ENCODE results near the gene OASL.

Gene OASL

GRCh38 chr12:121010860-121011259 lies 28.2 kb downstream of the OASL start:
- DNase-seq, result no peak

- DNase-seq, result peak; percentile 44
Measured at GRCh38 chr12:121009741-121010140, 29.3 kb downstream of the OASL start.

GRCh38 chr12:121008347-121009098 lies 30.5 kb downstream of the OASL start:
- DNase-seq, result no peak

GRCh38 chr12:121005346-121005815 lies 33.7 kb downstream of the OASL start:
- DNase-seq, result peak; percentile 78

GRCh38 chr12:121004253-121004815 lies 34.7 kb downstream of the OASL start:
- no peak for DNase-seq

GRCh38 chr12:121003650-121004049 lies 35.4 kb downstream of the OASL start:
- peak; percentile 10 for DNase-seq

GRCh38 chr12:121001841-121002483 lies 37.1 kb downstream of the OASL start:
- no peak for DNase-seq

GRCh38 chr12:121001060-121001459 lies 38.0 kb downstream of the OASL start:
- no peak for DNase-seq

GRCh38 chr12:121000530-121000929 lies 38.5 kb downstream of the OASL start:
- no peak for DNase-seq

- no peak for DNase-seq
Measured at GRCh38 chr12:120999191-121000120, 39.6 kb downstream of the OASL start.

GRCh38 chr12:120998435-120998834 lies 40.6 kb downstream of the OASL start:
- DNase-seq, result no peak

- DNase-seq, result peak; percentile 18
Measured at GRCh38 chr12:120997448-120997847, 41.6 kb downstream of the OASL start.

- DNase-seq, result no peak
Measured at GRCh38 chr12:120996133-120996746, 42.8 kb downstream of the OASL start.

- peak; percentile 23 for DNase-seq
Measured at GRCh38 chr12:120994589-120995337, 44.3 kb downstream of the OASL start.

- no peak for DNase-seq
Measured at GRCh38 chr12:120994059-120994458, 45.0 kb downstream of the OASL start.

GRCh38 chr12:120993496-120993895 lies 45.5 kb downstream of the OASL start:
- DNase-seq, result no peak

- DNase-seq, result no peak
Measured at GRCh38 chr12:120992989-120993388, 46.1 kb downstream of the OASL start.

GRCh38 chr12:120991965-120992364 lies 47.1 kb downstream of the OASL start:
- no peak for DNase-seq

GRCh38 chr12:120990487-120991055 lies 48.5 kb downstream of the OASL start:
- DNase-seq, result no peak

GRCh38 chr12:120989687-120990086 lies 49.4 kb downstream of the OASL start:
- no peak for DNase-seq

- DNase-seq, result no peak
Measured at GRCh38 chr12:120988658-120989057, 50.4 kb downstream of the OASL start.
